Fibroblast of lung (primary cell): Measurements from ENCODE around the gene C1orf146. TPM values are rescaled to one million over a fixed set of nuclear protein-coding genes. Genes with fewer than 3 reads are reported as not detected.

Source experiments
- DNase-seq, 2 donors: peaks; one replicate each; pipeline versions ENCODE4 v3.0.0 to v3.0.0-alpha.2; 2010; ENCODE audit warnings: low read depth in 2 of 2
- H2AFZ ChIP-seq: 2 replicates; pipeline ENCODE4 v1.5.1; 2012; ENCODE audit warnings: low read length, control low read depth, inconsistent platforms
- H3K27ac ChIP-seq: 2 replicates; pipeline ENCODE4 v1.5.1; 2011; ENCODE audit warnings: low read length, control low read depth; ENCODE audit not compliant: insufficient read depth
- H3K27me3 ChIP-seq: 2 replicates; pipeline ENCODE4 v1.5.1; 2011; ENCODE audit warnings: mild to moderate bottlenecking, low read length; ENCODE audit not compliant: control insufficient read depth, insufficient read depth
- H3K36me3 ChIP-seq: 2 replicates; pipeline ENCODE4 v1.5.1; 2011; ENCODE audit warnings: low read length; ENCODE audit not compliant: control insufficient read depth, insufficient read depth
- H3K4me1 ChIP-seq: 2 replicates; pipeline ENCODE4 v1.5.1; 2011; ENCODE audit warnings: low read length; ENCODE audit not compliant: control insufficient read depth, insufficient read depth; ENCODE audit errors: extremely low read depth
- H3K4me2 ChIP-seq: 2 replicates; pipeline ENCODE4 v1.5.1; 2011; ENCODE audit warnings: low read length, control low read depth; ENCODE audit not compliant: insufficient read depth; ENCODE audit errors: extremely low read depth
- H3K4me3 ChIP-seq, 4 experiments: fragments of 200-600 bp in 1 of 4; sonication (generic) in 1 of 4; replicated peaks in 1 of 4; 2 replicates each; pipeline ENCODE4 v1.5.1; 2011 to 2016; ENCODE audit warnings: low read length in 4 of 4, low read depth in 3 of 4, mild to moderate bottlenecking in 3 of 4, control low read depth in 2 of 4, inconsistent platforms in 1 of 4, mixed read lengths in 1 of 4; ENCODE audit not compliant: insufficient read depth in 1 of 4; ENCODE audit errors: control extremely low read depth in 1 of 4
- H3K79me2 ChIP-seq: 2 replicates; pipeline ENCODE4 v1.5.1; 2012; ENCODE audit warnings: mild to moderate bottlenecking, low read length, inconsistent platforms; ENCODE audit not compliant: control insufficient read depth, insufficient read depth
- H3K9ac ChIP-seq: 2 replicates; pipeline ENCODE4 v1.5.1; 2011; ENCODE audit warnings: mild to moderate bottlenecking, low read length, control low read depth; ENCODE audit not compliant: insufficient read depth
- H3K9me3 ChIP-seq: 2 replicates; pipeline ENCODE4 v1.5.1; 2012; ENCODE audit warnings: low read depth, low read length; ENCODE audit not compliant: control insufficient read depth, insufficient read depth
- H4K20me1 ChIP-seq: 2 replicates; pipeline ENCODE4 v1.5.1; 2011; ENCODE audit warnings: low read length; ENCODE audit not compliant: control insufficient read depth, insufficient read depth; ENCODE audit errors: extremely low read depth
- EZH2 ChIP-seq: IDR thresholded peaks from 2 replicates; pipeline ENCODE4 v1.5.1; 2012; ENCODE audit warnings: low read length, control low read depth, mild to moderate bottlenecking; ENCODE audit errors: missing control alignments
- polyA minus RNA-seq: library from RNA; depleted of rRNA, polyadenylated mRNA; stranded (reverse); fragments of >200 nt; gene quantifications from 2 replicates; pipeline ENCODE4 v1.2.3, GENCODE V29; 2011; ENCODE audit warnings: low replicate concordance
- polyA plus RNA-seq, 2 donors: library from polyadenylated mRNA; depleted of rRNA in 1 of 2; stranded (reverse) in 1 of 2; unstranded in 1 of 2; fragments of >200 nt; gene quantifications; 2 replicates each; pipeline ENCODE4 v1.2.1, GENCODE V29; 2011 to 2012; ENCODE audit warnings: missing spikeins in 1 of 2
- total RNA-seq: library from RNA; depleted of rRNA; stranded (reverse); fragments of >200 nt; gene quantifications from 2 replicates; pipeline ENCODE4 v1.2.1, GENCODE V29; 2014
- TF ChIP-seq, protein P1 (sequence below), 2 donors: IDR thresholded peaks in 1 of 2; conservative IDR thresholded peaks in 1 of 2; 1 replicate in 1 of 2; 2 replicates in 1 of 2; pipeline ENCODE4 v1.5.1; 2011 to 2012; ENCODE audit warnings: low read length in 2 of 2, control low read depth in 1 of 2, inconsistent platforms in 1 of 2, low read depth in 1 of 2, mild to moderate bottlenecking in 1 of 2

The C1orf146 gene, protein sequence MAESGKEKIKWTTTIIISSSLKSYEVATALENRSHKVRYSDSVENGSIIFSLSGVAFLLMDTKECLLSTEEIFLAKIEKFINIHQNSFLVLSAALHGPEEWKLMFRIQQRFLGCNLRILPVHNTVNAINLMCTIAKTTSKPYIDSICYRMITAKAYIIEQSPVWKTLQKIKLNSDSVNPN
- not detected in 2 replicates for total RNA-seq
- not detected in 2 replicates for polyA plus RNA-seq
- not detected in 2 replicates for polyA plus RNA-seq (2012)
- not detected in 2 replicates for polyA minus RNA-seq

DNA sequence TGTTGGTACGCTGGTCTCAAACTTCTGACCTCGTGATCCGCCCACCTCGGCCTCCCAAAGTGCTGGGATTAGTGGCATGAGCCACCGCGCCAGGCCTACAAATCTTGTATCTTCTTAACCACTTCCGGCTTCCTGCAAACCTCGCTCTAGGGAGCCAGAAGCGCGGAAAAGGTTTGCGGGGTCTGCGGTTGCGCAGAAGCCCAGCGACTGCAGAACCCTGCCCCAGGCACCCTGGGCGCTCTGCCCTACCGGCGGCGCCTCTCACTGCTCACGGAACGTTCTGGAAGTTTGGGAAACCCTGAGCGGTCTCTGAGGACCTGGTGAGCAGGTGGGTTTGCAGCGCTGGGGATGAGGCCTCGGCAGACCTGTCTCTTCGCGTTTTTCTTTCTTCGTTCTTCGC lies at the start of gene C1orf146:
Gene C1orf146 (plus strand): TSS at position 195 of the 400 bp plus-strand sequence. CDS start 13,506 bp downstream, outside the sequence.
- Histone ChIP-seq H3K4me3 (no peak within 1 kb of the TSS), H4K20me1 (no peaks in the 10 kb centered on the region), H3K79me2 (no peaks in the 10 kb centered on the region), H3K9ac (no peak within 1 kb of the TSS), H3K4me2 (no peak within 1 kb of the TSS), H3K4me1 (no peaks in the 10 kb centered on the region), H3K36me3 (no peaks in the 10 kb centered on the region), H3K9me3 (no peaks in the 10 kb centered on the region), H3K27ac (no peak within 1 kb of the TSS), H2AFZ (no peak within 1 kb of the TSS), H3K27me3 (no peaks in the 10 kb centered on the region)
- no peak for DNase-seq
- TF ChIP-seq, protein P1, sequence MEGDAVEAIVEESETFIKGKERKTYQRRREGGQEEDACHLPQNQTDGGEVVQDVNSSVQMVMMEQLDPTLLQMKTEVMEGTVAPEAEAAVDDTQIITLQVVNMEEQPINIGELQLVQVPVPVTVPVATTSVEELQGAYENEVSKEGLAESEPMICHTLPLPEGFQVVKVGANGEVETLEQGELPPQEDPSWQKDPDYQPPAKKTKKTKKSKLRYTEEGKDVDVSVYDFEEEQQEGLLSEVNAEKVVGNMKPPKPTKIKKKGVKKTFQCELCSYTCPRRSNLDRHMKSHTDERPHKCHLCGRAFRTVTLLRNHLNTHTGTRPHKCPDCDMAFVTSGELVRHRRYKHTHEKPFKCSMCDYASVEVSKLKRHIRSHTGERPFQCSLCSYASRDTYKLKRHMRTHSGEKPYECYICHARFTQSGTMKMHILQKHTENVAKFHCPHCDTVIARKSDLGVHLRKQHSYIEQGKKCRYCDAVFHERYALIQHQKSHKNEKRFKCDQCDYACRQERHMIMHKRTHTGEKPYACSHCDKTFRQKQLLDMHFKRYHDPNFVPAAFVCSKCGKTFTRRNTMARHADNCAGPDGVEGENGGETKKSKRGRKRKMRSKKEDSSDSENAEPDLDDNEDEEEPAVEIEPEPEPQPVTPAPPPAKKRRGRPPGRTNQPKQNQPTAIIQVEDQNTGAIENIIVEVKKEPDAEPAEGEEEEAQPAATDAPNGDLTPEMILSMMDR (conservative IDR thresholded peaks at IDR 0.05 in 1 of 2, IDR thresholded peaks at IDR 0.05 in 1 of 2; ENCODE audit: low read depth in 1 of 2, low read length in 2 of 2) = no peak
- TF ChIP-seq EZH2 = no peak

DNA sequence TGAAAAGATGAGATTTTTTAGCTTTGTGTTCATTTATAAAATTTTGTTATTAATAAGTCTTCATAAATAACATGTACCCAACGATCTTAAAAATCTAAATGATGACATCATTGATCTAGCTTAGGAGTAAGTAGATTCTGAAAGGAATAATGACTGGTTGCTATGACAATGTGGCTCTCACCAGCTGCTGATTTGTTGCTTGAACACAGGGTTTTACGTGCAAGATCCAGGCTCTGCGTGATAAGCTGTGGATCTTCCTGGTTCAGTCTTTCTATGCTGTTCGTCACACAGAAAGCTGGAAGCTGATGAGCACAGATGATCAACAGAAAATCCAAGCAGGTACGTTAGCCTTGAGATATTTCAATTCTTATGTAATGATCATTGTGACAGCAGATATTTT lies 49.1 kb upstream of the C1orf146 start:
- no peak for TF ChIP-seq EZH2
- TF ChIP-seq, protein P1 (conservative IDR thresholded peaks at IDR 0.05 in 1 of 2, IDR thresholded peaks at IDR 0.05 in 1 of 2; ENCODE audit: low read depth in 1 of 2, low read length in 2 of 2) = no peak
- H3K4me2 ChIP-seq = no peak overlapping the region
- H3K27me3 ChIP-seq = no peaks in the 10 kb centered on the region
- peak in 1 of 2 donors; percentile 25 for DNase-seq
- H3K79me2 ChIP-seq = no peaks in the 10 kb centered on the region
- H3K36me3 ChIP-seq = no peaks in the 10 kb centered on the region
- no peak overlapping the region for H3K4me3 ChIP-seq
- H3K9me3 ChIP-seq = no peaks in the 10 kb centered on the region
- no peaks in the 10 kb centered on the region for H4K20me1 ChIP-seq
- H3K27ac ChIP-seq = no peak overlapping the region
- H3K9ac ChIP-seq = no peak overlapping the region
- no peaks in the 10 kb centered on the region for H3K4me1 ChIP-seq
- H2AFZ ChIP-seq = no peak overlapping the region

DNA sequence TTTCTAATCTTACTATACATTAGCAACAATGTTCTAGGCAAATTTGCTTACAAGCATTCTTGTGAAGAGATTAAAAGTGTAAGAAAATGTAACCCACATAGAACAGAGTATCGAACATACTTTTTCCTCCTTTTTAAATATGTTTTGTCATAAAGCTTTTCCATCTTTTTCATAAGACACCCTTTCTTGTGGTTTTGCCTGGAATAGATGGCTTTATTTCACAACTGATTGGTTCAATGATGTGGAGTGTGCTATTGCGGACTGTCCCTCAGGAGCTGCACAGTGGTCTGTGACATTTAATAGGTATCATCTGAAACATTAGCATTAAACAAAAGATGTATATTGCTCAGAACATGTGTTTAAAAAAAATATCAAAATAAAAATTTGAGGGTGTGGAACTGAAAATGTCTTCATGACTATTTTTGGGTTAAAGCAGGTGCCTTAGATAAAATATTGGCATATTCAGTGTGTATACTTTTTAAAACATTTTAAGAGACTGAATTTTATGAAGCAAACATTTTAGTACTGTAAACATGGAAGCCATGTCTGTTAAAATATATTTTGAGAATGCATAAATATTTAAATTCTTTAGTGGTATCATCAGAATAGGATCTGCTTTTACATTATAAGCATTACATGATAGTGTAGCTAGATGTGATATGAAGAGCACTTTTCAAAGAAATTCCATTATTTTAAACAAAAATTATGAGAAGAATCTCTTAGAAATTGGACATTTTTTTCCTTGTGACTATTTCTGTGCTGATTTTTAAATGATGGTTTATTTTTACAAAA lies 48.3 kb upstream of the C1orf146 start:
- H4K20me1 ChIP-seq = no peaks in the 10 kb centered on the region
- H3K4me3 ChIP-seq = no peak overlapping the region
- H3K36me3 ChIP-seq = no peaks in the 10 kb centered on the region
- no peak overlapping the region for H3K9ac ChIP-seq
- no peak overlapping the region for H2AFZ ChIP-seq
- H3K27me3 ChIP-seq = no peaks in the 10 kb centered on the region
- no peak for DNase-seq
- no peaks in the 10 kb centered on the region for H3K79me2 ChIP-seq
- no peak overlapping the region for H3K27ac ChIP-seq
- no peaks in the 10 kb centered on the region for H3K4me1 ChIP-seq
- H3K4me2 ChIP-seq = peak overlapping the region; percentile 9
- TF ChIP-seq EZH2 = no peak
- TF ChIP-seq, protein P1 (conservative IDR thresholded peaks at IDR 0.05 in 1 of 2, IDR thresholded peaks at IDR 0.05 in 1 of 2; ENCODE audit: low read depth in 1 of 2, low read length in 2 of 2) = no peak
- no peaks in the 10 kb centered on the region for H3K9me3 ChIP-seq
